PC-3 (cell line): Measurements from ENCODE around the gene NDUFS2.

Experiments
- CTCF ChIP-seq: fragments of 300-600 bp; sonication (generic); conservative IDR thresholded peaks from 2 replicates; pipeline ENCODE4 v1.5.1; 2017; ENCODE audit warnings: antibody characterized with exemption, low read depth, mild to moderate bottlenecking, low read length
- EZH2 ChIP-seq: fragments of 300-600 bp; sonication (generic); IDR thresholded peaks from one replicate; pipeline ENCODE4 v1.6.1; 2017; ENCODE audit warnings: antibody characterized with exemption, mild to moderate bottlenecking, low read length; ENCODE audit not compliant: unreplicated experiment
- EZH2phosphoT487 ChIP-seq: fragments of 300-600 bp; sonication (generic); IDR thresholded peaks from 2 replicates; pipeline ENCODE4 v1.6.1; 2018; ENCODE audit warnings: mild to moderate bottlenecking, antibody characterized with exemption, low read length, borderline replicate concordance

GRCh38 chr1:161190962-161191521, 11.1 kb upstream of the NDUFS2 start:
- TF ChIP-seq EZH2 (no peak), CTCF (no peak), EZH2phosphoT487 (no peak)
